NCI-H2171 treated with DMSO at 0.1 percent for 48 hours (cell line): ENCODE measurements around the gene GNMT.
"Not testable (repeated sequence)": the region's sequence is repeated elsewhere in the genome, so short reads cannot be mapped to it uniquely, and the experiment has no call there.

Experiments
- DNase-seq: peaks from one replicate; lab custom pipeline; 2025; lab: John Stamatoyannopoulos, UW

GNMT gene

GRCh38 chr6:42941356-42941755 lies 19.2 kb upstream of the GNMT start:
- DNase-seq: not testable (repeated sequence)

DNA sequence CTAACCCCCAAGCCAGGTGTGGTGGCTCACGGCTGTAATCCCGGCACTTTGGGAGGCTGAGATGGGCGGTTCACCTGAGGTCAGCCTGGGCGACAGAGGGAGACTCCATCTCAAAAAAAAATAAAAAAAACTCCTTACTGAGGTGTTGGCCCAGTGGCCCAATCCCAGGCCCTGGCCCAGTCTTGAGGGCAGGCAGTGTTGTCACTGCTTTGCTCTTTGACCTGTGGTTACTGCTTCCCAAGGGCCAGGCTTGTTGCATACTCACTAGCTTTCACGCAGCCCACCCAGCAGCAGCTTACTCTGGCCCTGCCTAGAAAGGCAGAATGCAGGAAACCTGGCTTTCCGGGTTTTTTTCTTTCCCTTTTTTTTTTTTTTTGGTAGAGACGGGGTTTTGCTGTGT lies 18.1 kb upstream of the GNMT start:
- no peak for DNase-seq

DNA sequence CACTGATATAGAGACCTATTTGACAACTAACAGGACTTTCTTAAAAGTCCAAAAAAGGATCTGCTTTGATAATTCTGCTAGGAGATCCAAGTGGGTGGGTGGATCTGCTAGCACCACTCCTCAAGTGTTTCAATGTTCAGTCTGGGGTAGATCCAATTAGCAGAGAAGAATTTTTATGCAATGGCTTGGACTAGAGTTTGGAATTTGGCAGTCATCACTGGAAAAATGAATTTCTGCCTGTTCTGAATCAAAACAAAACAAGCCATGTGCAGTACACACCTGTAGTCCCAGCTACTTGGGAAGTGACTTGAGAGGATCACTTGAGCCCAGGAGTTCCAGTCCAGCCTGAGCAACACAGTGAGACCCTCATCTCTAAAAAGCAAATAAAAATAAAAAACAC lies 12.6 kb upstream of the GNMT start:
- no peak for DNase-seq

GRCh38 chr6:42952389-42952788 lies 8.2 kb upstream of the GNMT start:
- no peak for DNase-seq

GRCh38 chr6:42954405-42954804 lies 6.1 kb upstream of the GNMT start:
- DNase-seq: not testable (repeated sequence)

DNA sequence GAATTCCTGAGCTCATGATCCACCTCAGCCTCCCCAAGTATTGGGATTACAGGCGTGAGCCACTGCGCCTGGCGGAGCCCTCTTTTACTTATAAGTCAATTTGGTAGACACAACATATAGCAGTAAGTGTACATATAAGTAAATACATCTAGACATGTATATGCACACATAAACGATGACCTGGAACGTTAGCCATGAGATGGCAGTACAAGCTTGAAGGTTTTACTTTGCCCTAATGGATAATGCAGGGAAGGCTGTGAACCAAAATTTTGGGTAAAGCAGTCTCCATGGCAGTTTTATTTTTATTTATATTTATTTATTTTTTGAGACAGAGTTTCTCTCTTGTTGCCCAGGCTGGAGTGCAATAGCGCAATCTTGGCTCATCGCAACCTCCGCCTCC lies 2.4 kb upstream of the GNMT start:
- peak; percentile 5 for DNase-seq

- no peak for DNase-seq
Measured at GRCh38 chr6:42959917-42960242, 674 bp upstream of the GNMT start.

GRCh38 chr6:42961020-42961470 lies 491 bp downstream of the GNMT start:
- no peak for DNase-seq

DNA sequence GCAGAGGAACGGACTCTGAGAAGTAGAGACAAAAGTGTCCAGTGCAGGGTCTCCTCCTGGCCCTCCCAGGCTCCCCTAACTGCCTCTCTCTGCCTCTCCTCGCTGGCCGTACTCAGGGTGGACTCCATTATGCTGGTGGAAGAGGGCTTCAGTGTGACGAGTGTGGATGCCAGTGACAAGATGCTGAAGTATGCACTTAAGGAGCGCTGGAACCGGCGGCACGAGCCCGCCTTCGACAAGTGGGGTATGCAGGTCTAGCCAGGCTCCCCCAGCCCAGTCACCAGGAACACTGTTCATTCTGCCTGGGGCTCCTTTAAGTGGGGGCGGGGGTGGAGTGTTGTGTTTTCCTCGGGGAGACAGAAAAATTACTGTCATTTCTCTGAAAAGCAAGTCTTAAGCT lies 1.5 kb downstream of the GNMT start:
- no peak for DNase-seq

GRCh38 chr6:42962502-42963178 lies 2.1 kb downstream of the GNMT start:
- DNase-seq: peak; percentile 99

DNA sequence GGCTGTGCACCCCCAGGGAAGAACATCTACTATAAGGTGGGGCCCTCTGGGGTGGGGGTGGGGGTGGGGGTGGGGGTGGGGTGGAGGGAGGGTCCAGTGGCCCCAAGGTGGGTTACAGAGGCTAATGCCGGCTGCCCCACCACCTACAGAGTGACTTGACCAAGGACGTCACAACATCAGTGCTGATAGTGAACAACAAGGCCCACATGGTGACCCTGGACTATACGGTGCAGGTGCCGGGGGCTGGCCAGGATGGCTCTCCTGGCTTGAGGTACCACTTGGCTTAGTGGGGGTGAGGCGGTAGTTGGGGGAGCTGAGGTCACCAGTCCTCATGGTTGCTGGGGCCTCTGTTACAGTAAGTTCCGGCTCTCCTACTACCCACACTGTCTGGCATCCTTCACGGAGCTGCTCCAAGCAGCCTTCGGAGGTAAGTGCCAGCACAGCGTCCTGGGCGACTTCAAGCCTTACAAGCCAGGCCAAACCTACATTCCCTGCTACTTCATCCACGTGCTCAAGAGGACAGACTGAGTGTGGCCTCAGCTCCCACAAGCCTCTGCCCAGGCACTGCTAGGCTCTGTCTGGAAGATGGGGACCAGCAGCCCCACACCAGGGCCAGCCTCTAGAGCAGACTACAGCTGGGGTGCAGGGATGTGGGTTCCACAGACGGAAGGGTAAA lies 2.8 kb downstream of the GNMT start:
- DNase-seq: peak; percentile 26

DNA sequence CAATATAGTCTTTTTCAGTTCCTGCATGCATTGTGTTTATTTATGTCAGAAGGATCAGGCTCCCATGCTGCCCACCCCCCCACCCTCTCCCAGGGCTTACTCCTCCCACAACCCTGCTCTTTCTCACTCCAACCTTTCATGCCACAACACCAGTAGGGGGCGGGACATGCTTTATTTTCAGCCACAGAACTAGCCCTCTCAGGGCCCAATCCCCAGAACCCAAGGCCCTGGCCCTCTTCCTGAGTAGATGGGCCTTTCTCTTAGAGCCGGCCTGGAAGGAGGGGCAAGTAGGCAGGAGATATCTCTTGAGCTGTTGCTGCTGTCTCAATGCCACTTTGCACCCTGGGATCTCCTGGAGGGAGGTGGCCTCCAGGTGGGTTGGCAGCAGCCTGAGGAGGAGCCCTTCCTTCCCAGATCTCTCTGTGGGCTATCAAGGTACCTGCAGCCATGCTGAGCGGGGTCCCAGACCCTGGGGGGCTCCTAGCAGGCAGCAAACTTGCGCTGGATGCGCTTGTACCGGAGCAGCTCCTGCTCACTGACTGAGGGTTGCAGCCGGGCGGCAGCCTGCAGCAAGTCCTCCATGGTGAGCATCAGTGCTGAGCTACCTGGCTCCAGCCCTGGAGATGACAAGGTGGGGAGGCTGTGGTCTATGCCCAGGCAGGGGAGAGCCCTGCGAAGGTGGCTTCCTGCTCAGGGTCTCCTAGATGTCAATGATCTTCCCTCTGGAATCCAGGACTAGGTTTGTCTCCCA lies 3.5 kb downstream of the GNMT start:
- peak; percentile 27 for DNase-seq

- DNase-seq: no peak
Measured at GRCh38 chr6:42966571-42966970, 6.0 kb downstream of the GNMT start.

GRCh38 chr6:42967228-42967627 lies 6.7 kb downstream of the GNMT start:
- no peak for DNase-seq

DNA sequence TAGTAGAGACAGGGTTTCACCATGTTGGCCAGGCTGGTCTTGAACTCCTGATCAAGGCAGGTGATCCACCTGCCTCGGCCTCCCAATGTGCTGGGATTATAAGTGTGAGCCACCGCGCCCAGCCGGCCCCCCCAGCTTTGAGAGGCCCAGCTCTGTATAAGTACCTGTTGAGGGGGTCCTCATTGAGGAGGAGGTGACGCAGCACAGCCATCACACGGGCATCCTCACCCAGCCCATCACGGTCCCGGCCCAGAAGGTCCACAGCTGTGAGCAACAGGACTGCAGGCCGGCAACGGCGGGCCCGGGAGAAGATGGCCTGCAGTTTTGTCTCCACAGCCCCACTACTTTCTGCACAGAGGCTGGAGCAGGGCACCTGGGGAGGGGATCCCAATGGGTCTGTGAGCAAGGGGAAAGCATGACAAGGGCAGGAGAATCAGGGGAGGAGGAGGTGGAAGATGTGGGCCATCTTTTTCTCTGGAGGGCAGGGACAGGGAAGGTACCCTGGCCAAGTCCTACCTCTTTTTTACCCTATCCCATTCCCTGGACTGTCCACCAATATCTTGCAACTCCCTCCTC lies 7.7 kb downstream of the GNMT start:
- no peak for DNase-seq

DNA sequence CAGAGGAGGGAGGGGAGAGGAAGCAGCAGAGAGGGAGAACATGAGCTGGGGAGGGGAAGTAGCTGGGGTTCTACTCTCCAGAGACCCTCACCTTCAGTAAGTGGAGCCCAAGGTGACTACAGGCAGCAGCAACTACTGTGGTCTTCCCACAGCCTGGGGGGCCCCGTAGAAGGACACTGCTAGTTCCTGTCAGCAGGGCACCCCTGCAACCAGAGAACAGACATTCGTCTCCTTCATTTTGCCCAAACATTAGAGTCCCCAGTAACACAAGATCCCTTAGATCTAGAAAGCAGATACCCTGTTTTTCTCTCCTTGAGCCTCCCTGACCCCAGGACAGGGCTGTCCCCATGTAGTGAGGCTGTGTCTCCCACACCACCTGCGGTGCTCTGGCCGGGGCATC lies 8.2 kb downstream of the GNMT start:
- DNase-seq: no peak

GRCh38 chr6:42969431-42969830 lies 8.9 kb downstream of the GNMT start:
- DNase-seq: no peak

GRCh38 chr6:42969934-42970333 lies 9.4 kb downstream of the GNMT start:
- no peak for DNase-seq

DNA sequence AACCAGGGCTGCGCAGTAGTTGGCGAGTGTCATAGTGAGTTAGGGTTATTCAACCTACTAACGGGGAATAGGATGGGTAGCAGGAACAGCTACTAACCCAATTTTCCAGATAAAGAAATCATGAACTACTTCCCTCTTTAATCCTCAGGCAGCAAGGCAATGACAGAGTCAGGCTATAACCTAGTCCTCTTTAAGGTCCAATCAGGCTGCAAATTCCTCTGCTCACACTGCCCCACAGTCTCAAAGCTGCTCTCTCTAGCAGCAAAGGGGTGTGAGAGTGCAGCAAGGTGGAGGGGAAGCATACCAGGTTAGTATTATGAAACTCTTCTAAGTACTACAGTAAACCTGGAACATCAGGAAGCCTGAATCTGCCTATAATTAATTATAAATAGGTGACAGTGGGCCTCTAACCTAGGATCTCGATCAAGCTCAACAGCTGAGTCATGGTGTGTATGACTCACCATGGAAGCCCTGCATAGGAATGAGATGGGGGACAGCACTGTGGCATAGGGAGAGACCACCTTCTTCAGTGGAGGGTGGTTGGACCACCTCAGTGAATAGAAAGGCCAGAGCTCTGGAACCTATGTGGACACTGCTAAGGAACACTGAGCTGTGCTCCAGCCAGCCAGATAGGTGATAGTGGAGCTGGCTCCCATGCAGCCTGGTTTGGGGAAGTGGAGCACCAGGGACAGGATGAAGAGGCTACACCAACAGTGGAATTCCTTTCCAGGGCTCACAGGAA lies 10.5 kb downstream of the GNMT start:
- no peak for DNase-seq

DNA sequence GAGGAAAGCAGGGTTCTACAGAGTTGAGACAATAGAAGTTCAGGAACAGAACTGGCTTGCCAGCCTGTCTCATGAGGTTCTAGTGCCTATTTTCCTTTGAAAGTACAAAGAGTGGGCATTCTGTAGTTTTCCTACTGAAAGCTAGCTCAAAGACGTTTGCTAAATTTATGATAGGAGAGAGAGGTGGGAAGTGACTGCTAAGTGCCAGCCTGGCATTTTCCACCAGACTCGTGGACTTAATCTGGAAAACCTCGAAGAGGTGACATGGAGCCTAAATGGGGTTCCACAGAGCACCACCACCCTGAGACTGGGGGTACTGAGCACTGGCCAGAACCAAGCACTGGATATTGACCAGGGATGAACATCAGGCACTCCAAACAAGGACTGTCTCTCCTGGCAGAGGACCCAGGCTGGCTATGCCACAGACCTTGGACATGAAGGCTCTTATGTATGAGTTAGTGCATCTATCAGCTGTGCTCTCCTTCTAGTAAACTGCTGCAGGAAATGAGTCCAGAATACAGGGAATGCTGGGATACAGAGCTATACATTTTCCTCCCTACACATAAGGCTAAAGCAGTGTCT lies 11.3 kb downstream of the GNMT start:
- no peak for DNase-seq

GRCh38 chr6:42973926-42974325 lies 13.4 kb downstream of the GNMT start:
- DNase-seq: no peak
